Spleen (tissue), 11 donors: Measurements from ENCODE around the gene HDAC4. TPM values are rescaled to one million over a fixed set of nuclear protein-coding genes. Genes with fewer than 3 reads are reported as not detected.

Experiments used
- DNase-seq: peaks from one replicate; pipeline ENCODE4 v3.0.0-alpha.2; 2020
- H3K27ac ChIP-seq, 8 donors: fragments of 200-600 bp; sonication (generic) in 7 of 8; 1 replicate in 4 of 8; 2 replicates in 4 of 8; pipeline versions ENCODE4 v1.5.0 to v1.8.0; 2016 to 2021; ENCODE audit warnings: inconsistent platforms in 4 of 8, mild to moderate bottlenecking in 4 of 8, moderate library complexity in 1 of 8
- H3K27me3 ChIP-seq, 7 donors: fragments of 200-600 bp; sonication (generic) in 6 of 7; replicated peaks in 1 of 7; 1 replicate in 4 of 7; 2 replicates in 3 of 7; pipeline versions ENCODE4 v1.5.0 to v1.8.0; 2016 to 2021; ENCODE audit warnings: inconsistent platforms in 3 of 7, mild to moderate bottlenecking in 1 of 7
- H3K36me3 ChIP-seq, 6 donors: fragments of 200-600 bp; sonication (generic) in 5 of 6; 1 replicate in 4 of 6; 2 replicates in 2 of 6; pipeline versions ENCODE4 v1.5.0 to v1.8.0; 2016 to 2021; ENCODE audit warnings: inconsistent platforms in 2 of 6
- H3K4me1 ChIP-seq, 6 donors: fragments of 200-600 bp; sonication (generic) in 5 of 6; 1 replicate in 3 of 6; 2 replicates in 3 of 6; pipeline versions ENCODE4 v1.5.0 to v1.8.0; 2016 to 2021; ENCODE audit warnings: inconsistent platforms in 3 of 6
- H3K4me3 ChIP-seq, 8 donors: fragments of 200-600 bp; sonication (generic) in 7 of 8; 1 replicate in 4 of 8; 2 replicates in 4 of 8; pipeline versions ENCODE4 v1.5.0 to v1.8.0; 2016 to 2021; ENCODE audit warnings: inconsistent platforms in 4 of 8, mild to moderate bottlenecking in 4 of 8, moderate library complexity in 2 of 8
- H3K9me3 ChIP-seq, 8 donors: fragments of 200-600 bp; sonication (generic) in 7 of 8; 1 replicate in 4 of 8; 2 replicates in 4 of 8; pipeline versions ENCODE4 v1.5.0 to v1.8.0; 2016 to 2021; ENCODE audit warnings: inconsistent platforms in 4 of 8
- POLR2A ChIP-seq, 3 donors: fragments of 450-650 bp; IDR thresholded peaks; one replicate each; pipeline ENCODE4 v1.5.1; 2017; ENCODE audit warnings: antibody characterized with exemption in 3 of 3, mild to moderate bottlenecking in 1 of 3
- POLR2AphosphoS5 ChIP-seq, 3 donors: sonication (generic); formaldehyde crosslinking; IDR thresholded peaks; one replicate each; pipeline ENCODE4 v1.5.1; 2017; ENCODE audit warnings: antibody characterized with exemption in 3 of 3
- WGBS, 5 donors: extraction: QIAGEN DNeasy Blood & Tissue Kit in 3 of 5; methylation state at CpG; one replicate each; pipeline versions ENCODE4 v1.1.5 to v1.1.7; 2013 to 2018; 5-methylcytosine and 5-hydroxymethylcytosine counted together
- intact Hi-C: fragments of 100-400 bp; cut with DNase I; formaldehyde crosslinking; loops from one replicate; pipeline ENCODE4 v1.15.0; 2023; ENCODE audit warnings: low total_unique reads
- polyA plus RNA-seq, 3 donors: library from polyadenylated mRNA; stranded (reverse); fragments of 200-250 nt; gene quantifications; one replicate each; pipeline ENCODE4 v1.2.1, GENCODE V29; 2013
- total RNA-seq, 7 donors: library from RNA; depleted of rRNA in 3 of 7; stranded (reverse); fragments of >200 nt in 3 of 7; fragmentation: NEBNext Ultra II Directional in 4 of 7; extraction: Animal tissue kit (Norgen Biotek cat#: 25700) in 4 of 7; gene quantifications; one replicate each; pipeline versions ENCODE4 v1.1.0 to v1.2.1, GENCODE V29; 2016 to 2021
- TF ChIP-seq, protein P1 (sequence below), 11 experiments: fragments of 200-600 bp in 7 of 11; fragments of 450-650 bp in 4 of 11; sonication (generic) in 4 of 11; IDR thresholded peaks in 8 of 11; conservative IDR thresholded peaks in 3 of 11; 1 replicate in 7 of 11; 2 replicates in 4 of 11; pipeline versions ENCODE4 v1.4.0 to v1.8.0; 2016 to 2021; ENCODE audit warnings: antibody characterized with exemption in 11 of 11, inconsistent platforms in 4 of 11, mild to moderate bottlenecking in 1 of 11
- donor health status: healthy with polysubstance abuse.
- donor health status: DM: no; HTN: no; CAD: no; lungs with moderate emphysema.
- donor health status: DM: no; HTN: no; CAD: no.
- donor health status: Bipolar disorder and iron deficiency.
- donor health status: healthy.
- donor health status: DM: no; HTN: no; CAD: no.
- donor health status: DM: yes; HTN: yes; CAD: no.

Gene HDAC4
- total and polyA plus RNA-seq, 10 donors, result 3.2 to 122 (median 69.5) TPM

DNA sequence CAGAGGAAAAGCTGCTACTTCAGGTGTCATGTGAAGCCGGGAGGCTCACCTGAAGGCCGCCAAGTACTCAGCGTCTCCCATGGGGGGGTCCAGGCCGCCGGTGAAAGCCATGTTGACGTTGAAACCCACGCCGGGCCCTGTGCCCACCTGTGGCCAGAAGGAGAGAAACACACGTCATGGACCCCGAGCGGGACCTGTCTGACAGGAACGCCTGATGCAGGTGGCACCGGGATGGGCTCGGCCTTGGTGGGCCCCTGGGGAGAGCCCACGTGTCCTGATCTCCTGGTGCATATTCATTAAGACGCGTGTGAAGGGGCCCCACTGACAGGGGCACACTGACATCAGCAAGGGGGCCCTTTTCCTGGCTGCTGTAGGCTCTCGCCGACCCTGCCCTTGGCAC lies 319.8 kb downstream of the HDAC4 start:
- Histone ChIP-seq H3K4me1 (no peaks in the 10 kb centered on the region), H3K9me3 (no peaks in the 10 kb centered on the region), H3K27ac (no peak overlapping the region), H3K4me3 (no peak overlapping the region), H3K27me3 (no peaks in the 10 kb centered on the region), H3K36me3 (peaks cover 0 to 86% (median 75%) of the 10 kb centered on the region in 6 donors)
- TF ChIP-seq POLR2AphosphoS5 (IDR thresholded peaks at IDR 0.05) (peak in 1 of 3 donors; percentile 26), POLR2A (IDR thresholded peaks at IDR 0.05) (no peak)
- 92 to 96% (median 93%) methylated on average over 18 to 19 of the region's 19 CpGs for WGBS, 5 donors
- intact Hi-C loops, result no loop called here
- DNase-seq, result no peak

DNA sequence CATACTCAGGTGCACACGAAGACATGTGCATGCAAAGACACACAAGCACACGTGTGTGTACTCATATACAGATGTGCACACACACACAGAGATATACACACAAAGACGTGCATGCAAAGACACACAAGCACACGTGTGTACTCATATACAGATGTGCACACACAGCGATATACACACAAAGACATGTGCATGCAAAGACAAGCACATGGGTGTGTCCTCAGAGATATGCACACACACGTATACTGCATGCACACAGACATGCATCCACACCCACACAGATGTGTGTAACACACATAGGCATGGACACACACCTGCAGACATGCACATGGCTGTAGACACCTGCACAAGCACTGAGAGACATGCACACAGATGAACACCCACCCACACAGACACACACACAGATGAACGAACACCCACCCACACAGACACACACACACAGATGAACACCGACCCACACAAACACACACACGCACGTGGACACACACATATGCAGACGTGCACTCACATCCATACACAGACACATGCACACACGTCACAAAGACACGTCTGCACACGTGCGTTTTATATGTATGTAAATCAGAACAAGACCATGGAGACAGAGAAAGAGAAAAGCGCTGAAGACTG lies 321.0 kb downstream of the HDAC4 start:
- Histone ChIP-seq H3K27me3 (no peaks in the 10 kb centered on the region), H3K27ac (no peak overlapping the region), H3K4me1 (no peaks in the 10 kb centered on the region), H3K9me3 (no peaks in the 10 kb centered on the region), H3K4me3 (no peak overlapping the region), H3K36me3 (peaks cover 0 to 99% (median 85%) of the 10 kb centered on the region in 6 donors)
- TF ChIP-seq POLR2A (IDR thresholded peaks at IDR 0.05) (no peak), POLR2AphosphoS5 (IDR thresholded peaks at IDR 0.05) (no peak)
- TF ChIP-seq, protein P1, sequence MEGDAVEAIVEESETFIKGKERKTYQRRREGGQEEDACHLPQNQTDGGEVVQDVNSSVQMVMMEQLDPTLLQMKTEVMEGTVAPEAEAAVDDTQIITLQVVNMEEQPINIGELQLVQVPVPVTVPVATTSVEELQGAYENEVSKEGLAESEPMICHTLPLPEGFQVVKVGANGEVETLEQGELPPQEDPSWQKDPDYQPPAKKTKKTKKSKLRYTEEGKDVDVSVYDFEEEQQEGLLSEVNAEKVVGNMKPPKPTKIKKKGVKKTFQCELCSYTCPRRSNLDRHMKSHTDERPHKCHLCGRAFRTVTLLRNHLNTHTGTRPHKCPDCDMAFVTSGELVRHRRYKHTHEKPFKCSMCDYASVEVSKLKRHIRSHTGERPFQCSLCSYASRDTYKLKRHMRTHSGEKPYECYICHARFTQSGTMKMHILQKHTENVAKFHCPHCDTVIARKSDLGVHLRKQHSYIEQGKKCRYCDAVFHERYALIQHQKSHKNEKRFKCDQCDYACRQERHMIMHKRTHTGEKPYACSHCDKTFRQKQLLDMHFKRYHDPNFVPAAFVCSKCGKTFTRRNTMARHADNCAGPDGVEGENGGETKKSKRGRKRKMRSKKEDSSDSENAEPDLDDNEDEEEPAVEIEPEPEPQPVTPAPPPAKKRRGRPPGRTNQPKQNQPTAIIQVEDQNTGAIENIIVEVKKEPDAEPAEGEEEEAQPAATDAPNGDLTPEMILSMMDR (IDR thresholded peaks at IDR 0.05 in 8 of 11, conservative IDR thresholded peaks at IDR 0.05 in 3 of 11), result no peak
- 88 to 97% (median 90%) methylated on average over 16 of the region's 16 CpGs for WGBS, 5 donors
- DNase-seq, result no peak
- intact Hi-C loops, result no loop called here

DNA sequence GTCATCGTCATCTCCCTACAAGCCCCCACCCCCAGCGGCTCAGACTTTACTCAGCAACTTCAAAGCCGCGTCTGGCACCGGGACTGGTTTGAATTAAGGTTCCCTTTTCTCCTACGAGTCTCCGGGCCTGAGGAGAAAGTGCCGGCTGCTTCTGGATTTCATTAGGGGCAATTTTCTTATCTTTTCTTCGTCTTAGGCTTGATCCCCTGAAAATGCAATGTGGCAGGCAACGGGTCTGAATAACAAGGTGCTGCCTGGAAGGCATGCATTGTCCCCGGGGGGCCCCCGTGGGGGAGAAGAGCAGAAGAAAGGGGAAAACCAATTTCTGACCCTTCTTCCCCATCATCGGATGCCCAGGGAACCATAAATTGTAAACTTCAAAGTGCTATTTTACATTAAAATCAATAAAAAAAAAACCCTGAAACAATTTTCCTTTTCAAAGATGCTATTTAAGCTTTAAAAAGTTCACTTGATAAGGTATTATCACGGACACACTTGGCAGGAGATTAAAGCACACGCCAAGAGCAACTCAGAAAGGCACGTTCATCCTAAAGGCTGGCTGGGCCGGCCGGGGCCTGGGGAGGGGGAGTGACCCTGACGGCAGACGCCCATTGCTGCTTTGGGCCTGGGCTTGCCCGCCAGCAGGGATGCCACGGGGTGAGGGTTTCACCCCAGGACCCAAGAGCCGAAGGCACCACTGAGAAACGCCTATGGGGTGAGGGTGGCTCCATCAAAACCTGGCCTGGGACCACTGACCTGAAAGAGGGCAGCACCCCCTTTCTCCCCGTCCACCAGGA lies 322.5 kb downstream of the HDAC4 start:
- no peaks in the 10 kb centered on the region for H3K27me3 ChIP-seq
- H3K4me1 ChIP-seq, result no peaks in the 10 kb centered on the region
- H3K36me3 ChIP-seq, result peaks cover 0 to 100% (median 90%) of the 10 kb centered on the region in 6 donors
- peak in 1 of 3 donors; percentile 10 for TF ChIP-seq POLR2AphosphoS5 (IDR thresholded peaks at IDR 0.05)
- TF ChIP-seq, protein P1 (IDR thresholded peaks at IDR 0.05 in 8 of 11, conservative IDR thresholded peaks at IDR 0.05 in 3 of 11), result no peak
- H3K4me3 ChIP-seq, result no peak overlapping the region
- DNase-seq, result no peak
- intact Hi-C loops, result no loop called here
- no peak overlapping the region for H3K27ac ChIP-seq
- no peaks in the 10 kb centered on the region for H3K9me3 ChIP-seq
- WGBS, 5 donors, result 88 to 94% (median 93%) methylated on average over 24 to 25 of the region's 25 CpGs

DNA sequence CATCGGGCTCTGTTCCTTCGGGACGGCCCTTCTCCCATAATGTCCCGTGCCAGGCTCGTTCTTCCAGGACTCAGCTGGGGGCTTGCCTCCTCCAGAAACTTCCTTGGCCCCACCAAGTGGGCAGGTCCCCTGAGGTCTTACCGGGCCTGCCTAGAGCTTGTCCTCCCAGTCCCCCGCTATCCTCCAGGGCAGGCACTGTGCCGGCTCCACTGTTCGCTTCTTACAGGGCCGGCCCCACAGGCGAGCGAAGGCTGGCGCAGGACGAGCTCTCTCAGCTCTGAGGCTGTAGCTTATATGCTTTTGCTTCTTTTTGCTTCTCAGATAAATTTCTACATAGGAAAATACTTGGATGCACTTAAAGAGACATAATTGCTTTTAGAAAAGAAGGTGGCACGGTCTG lies 323.6 kb downstream of the HDAC4 start:
- peaks cover 2 to 100% (median 89%) of the 10 kb centered on the region in 6 donors for H3K36me3 ChIP-seq
- H3K27ac ChIP-seq, result no peak overlapping the region
- H3K27me3 ChIP-seq, result no peaks in the 10 kb centered on the region
- no peak for DNase-seq
- intact Hi-C loops, result no loop called here
- no peak overlapping the region for H3K4me3 ChIP-seq
- no peak for TF ChIP-seq POLR2A (IDR thresholded peaks at IDR 0.05)
- no peak for TF ChIP-seq POLR2AphosphoS5 (IDR thresholded peaks at IDR 0.05)
- TF ChIP-seq, protein P1 (IDR thresholded peaks at IDR 0.05 in 8 of 11, conservative IDR thresholded peaks at IDR 0.05 in 3 of 11), result no peak
- WGBS, 5 donors, result 97 to 98% (median 97%) methylated on average over 15 of the region's 15 CpGs
- H3K4me1 ChIP-seq, result no peaks in the 10 kb centered on the region
- H3K9me3 ChIP-seq, result no peaks in the 10 kb centered on the region
